HG03103 (cell line): ENCODE measurements around the gene CACNB2.
"Not testable (repeated sequence)": the region's sequence is repeated elsewhere in the genome, so short reads cannot be mapped to it uniquely, and the experiment has no call there.

Experiments used
- ATAC-seq: cut with Tn5 transposase; IDR thresholded peaks from one replicate; pipeline ENCODE4 v1.9.1; 2021; ENCODE audit warnings: low read depth; ENCODE audit not compliant: unreplicated experiment

The CACNB2 gene

GRCh38 chr10:18144396-18144795 is 4.2 kb downstream of the CACNB2 start:
- ATAC-seq, result no peak

GRCh38 chr10:18144928-18145327 is 4.7 kb downstream of the CACNB2 start:
- ATAC-seq, result no peak

GRCh38 chr10:18145652-18146051 is 5.4 kb downstream of the CACNB2 start:
- no peak for ATAC-seq

GRCh38 chr10:18149196-18149800 is 9.1 kb downstream of the CACNB2 start:
- ATAC-seq, result no peak

GRCh38 chr10:18151356-18151890 is 11.2 kb downstream of the CACNB2 start:
- ATAC-seq, result no peak

GRCh38 chr10:18153381-18153780 is 13.2 kb downstream of the CACNB2 start:
- ATAC-seq, result not testable (repeated sequence)

GRCh38 chr10:18155321-18155720 is 15.1 kb downstream of the CACNB2 start:
- ATAC-seq, result no peak

- not testable (repeated sequence) for ATAC-seq
These were observed 16.6 kb downstream of the CACNB2 start for GRCh38 chr10:18156797-18157196.

GRCh38 chr10:18157881-18158280 is 17.7 kb downstream of the CACNB2 start:
- ATAC-seq, result no peak

- no peak for ATAC-seq
These were observed 18.6 kb downstream of the CACNB2 start for GRCh38 chr10:18158773-18159265.

- ATAC-seq, result no peak
These were observed 19.3 kb downstream of the CACNB2 start for GRCh38 chr10:18159557-18159956.

- no peak for ATAC-seq
These were observed 21.9 kb downstream of the CACNB2 start for GRCh38 chr10:18162021-18162627.

GRCh38 chr10:18164093-18164492 is 23.9 kb downstream of the CACNB2 start:
- ATAC-seq, result no peak

GRCh38 chr10:18164748-18165361 is 24.6 kb downstream of the CACNB2 start:
- no peak for ATAC-seq

- no peak for ATAC-seq
These were observed 38.7 kb downstream of the CACNB2 start for GRCh38 chr10:18178854-18179483.

- ATAC-seq, result no peak
These were observed 39.7 kb downstream of the CACNB2 start for GRCh38 chr10:18179891-18180290.

- ATAC-seq, result not testable (repeated sequence)
These were observed 41.2 kb downstream of the CACNB2 start for GRCh38 chr10:18181382-18181781.

GRCh38 chr10:18185621-18186020 is 45.4 kb downstream of the CACNB2 start:
- no peak for ATAC-seq

- ATAC-seq, result no peak
These were observed 50.6 kb downstream of the CACNB2 start for GRCh38 chr10:18190840-18191239.

GRCh38 chr10:18194634-18195033 is 54.4 kb downstream of the CACNB2 start:
- ATAC-seq, result no peak
